Colonic mucosa (tissue), 4 donors: Measurements from ENCODE around the gene SPAG16. TPM values are rescaled to one million over a fixed set of nuclear protein-coding genes. Genes with fewer than 3 reads are reported as not detected.

Experiments
- DNase-seq: peaks from one replicate; pipeline ENCODE4 v3.0.0-alpha.2; 2020
- H3K27ac ChIP-seq: fragments of 200-600 bp; one replicate; pipeline ENCODE4 v1.8.0; 2021
- H3K27me3 ChIP-seq: fragments of 200-600 bp; one replicate; pipeline ENCODE4 v1.8.0; 2021
- H3K36me3 ChIP-seq: fragments of 200-600 bp; one replicate; pipeline ENCODE4 v1.8.0; 2021
- H3K4me1 ChIP-seq: fragments of 200-600 bp; one replicate; pipeline ENCODE4 v1.8.0; 2021; ENCODE audit warnings: mild to moderate bottlenecking
- H3K4me3 ChIP-seq: fragments of 200-600 bp; one replicate; pipeline ENCODE4 v1.8.0; 2021
- H3K9ac ChIP-seq, 2 donors: one replicate each; pipeline ENCODE4 v1.7.0; 2013; ENCODE audit warnings: control low read depth in 2 of 2, low read depth in 2 of 2, low read length in 2 of 2
- H3K9me3 ChIP-seq: fragments of 200-600 bp; one replicate; pipeline ENCODE4 v1.8.0; 2021
- CTCF ChIP-seq: fragments of 200-600 bp; IDR thresholded peaks from one replicate; pipeline ENCODE4 v1.8.0; 2022; ENCODE audit warnings: antibody characterized with exemption, mild to moderate bottlenecking
- intact Hi-C: fragments of 100-400 bp; cut with DNase I; formaldehyde crosslinking; loops from one replicate; pipeline ENCODE4 v1.14.1; 2022
- total RNA-seq, 2 donors: library from RNA; stranded (reverse); fragmentation: NEBNext Ultra II Directional in 1 of 2; extraction: Animal tissue kit (Norgen Biotek cat#: 25700) in 1 of 2; gene quantifications; one replicate each; pipeline ENCODE4 v1.2.1, GENCODE V29; 2021
- donor health status: healthy.
- donor health status: DM: no; HTN: no; CAD: no.
- donor health status: DM: no; HTN: no; CAD: no.

The SPAG16 gene
- total RNA-seq, 2 donors from 2014 or later, result 18.6 to 25.5 TPM

- intact Hi-C loops, result no loop called here
- Histone ChIP-seq H3K27me3 (no peaks in the 10 kb centered on the region), H3K36me3 (no peaks in the 10 kb centered on the region), H3K4me3 (no peak overlapping the region), H3K9ac (no peak overlapping the region), H3K4me1 (no peaks in the 10 kb centered on the region), H3K27ac (no peak overlapping the region), H3K9me3 (no peaks in the 10 kb centered on the region)
- no peak for TF ChIP-seq CTCF
- DNase-seq, result no peak
Measured at GRCh38 chr2:213923543-213923942, 639.3 kb downstream of the SPAG16 start.

- Histone ChIP-seq H3K4me1 (no peaks in the 10 kb centered on the region), H3K27me3 (no peaks in the 10 kb centered on the region), H3K4me3 (no peak overlapping the region), H3K27ac (no peak overlapping the region), H3K9me3 (no peaks in the 10 kb centered on the region), H3K36me3 (no peaks in the 10 kb centered on the region), H3K9ac (no peak overlapping the region)
- intact Hi-C loops, result no loop called here
- peak; percentile 19 for TF ChIP-seq CTCF
- peak; percentile 18 for DNase-seq
Measured at GRCh38 chr2:213934560-213934959, 650.3 kb downstream of the SPAG16 start.

GRCh38 chr2:213958086-213958485, 673.8 kb downstream of the SPAG16 start:
- DNase-seq, result no peak
- Histone ChIP-seq H3K9ac (no peak overlapping the region), H3K4me3 (no peak overlapping the region), H3K9me3 (no peaks in the 10 kb centered on the region), H3K27me3 (no peaks in the 10 kb centered on the region), H3K4me1 (no peaks in the 10 kb centered on the region), H3K27ac (no peak overlapping the region), H3K36me3 (no peaks in the 10 kb centered on the region)
- no peak for TF ChIP-seq CTCF
- intact Hi-C loops, result no loop called here

GRCh38 chr2:213959589-213959988, 675.3 kb downstream of the SPAG16 start:
- Histone ChIP-seq H3K9me3 (no peaks in the 10 kb centered on the region), H3K9ac (no peak overlapping the region), H3K4me1 (no peaks in the 10 kb centered on the region), H3K27ac (no peak overlapping the region), H3K36me3 (no peaks in the 10 kb centered on the region), H3K4me3 (no peak overlapping the region), H3K27me3 (no peaks in the 10 kb centered on the region)
- intact Hi-C loops, result no loop called here
- no peak for TF ChIP-seq CTCF
- no peak for DNase-seq

GRCh38 chr2:213971536-213971935, 687.3 kb downstream of the SPAG16 start:
- Histone ChIP-seq H3K9me3 (no peaks in the 10 kb centered on the region), H3K4me3 (no peak overlapping the region), H3K27ac (no peak overlapping the region), H3K27me3 (no peaks in the 10 kb centered on the region), H3K9ac (no peak overlapping the region), H3K36me3 (no peaks in the 10 kb centered on the region), H3K4me1 (no peaks in the 10 kb centered on the region)
- intact Hi-C loops, result no loop called here
- DNase-seq, result no peak
- no peak for TF ChIP-seq CTCF

- Histone ChIP-seq H3K9me3 (no peaks in the 10 kb centered on the region), H3K27ac (no peak overlapping the region), H3K4me1 (no peaks in the 10 kb centered on the region), H3K9ac (no peak overlapping the region), H3K4me3 (no peak overlapping the region), H3K27me3 (no peaks in the 10 kb centered on the region), H3K36me3 (no peaks in the 10 kb centered on the region)
- intact Hi-C loops, result no loop called here
- TF ChIP-seq CTCF, result no peak
- DNase-seq, result no peak
Measured at GRCh38 chr2:213980883-213981282, 696.6 kb downstream of the SPAG16 start.
